Esophagus squamous epithelium (tissue), 4 donors: Measurements from ENCODE around the gene SMIM21.

Source experiments
- CTCF ChIP-seq, 6 experiments: fragments of 450-650 bp in 4 of 6; fragments of 200-600 bp in 2 of 6; sonication (generic) in 2 of 6; IDR thresholded peaks; one replicate each; pipeline ENCODE4 v1.5.1; 2016 to 2019; ENCODE audit warnings: antibody characterized with exemption in 6 of 6, mild to moderate bottlenecking in 4 of 6, moderate library complexity in 4 of 6
- POLR2A ChIP-seq, 4 donors: fragments of 450-650 bp; IDR thresholded peaks; one replicate each; pipeline ENCODE4 v1.6.1; 2017; ENCODE audit warnings: antibody characterized with exemption in 4 of 4, mild to moderate bottlenecking in 4 of 4, moderate library complexity in 3 of 4

DNA sequence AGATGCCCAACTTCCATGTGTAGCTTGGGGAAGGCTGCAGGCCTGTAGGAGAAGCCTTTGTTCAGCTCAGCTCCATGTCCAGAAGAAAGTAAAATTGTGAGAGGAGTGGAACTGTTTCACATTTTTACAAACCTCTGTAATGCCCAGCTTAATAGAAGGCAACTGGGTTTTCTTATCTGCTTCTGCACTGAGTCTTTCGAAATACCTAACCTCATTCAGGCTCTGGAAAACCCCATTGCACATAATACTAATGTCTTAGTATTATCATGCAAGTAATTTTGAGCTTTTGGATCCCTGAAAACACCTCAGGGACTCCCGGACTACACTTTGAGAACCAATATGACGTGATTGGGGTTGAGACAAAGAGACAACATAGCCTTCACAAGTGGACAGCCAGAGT is 5.8 kb downstream of the SMIM21 start:
- TF ChIP-seq POLR2A (IDR thresholded peaks at IDR 0.05) (no peak), CTCF (IDR thresholded peaks at IDR 0.05) (no peak)
